ENCODE measurements around the gene TAF15. TPM values are rescaled to one million over a fixed set of nuclear protein-coding genes. Genes with fewer than 3 reads are reported as not detected.

TAF15 gene
- total and polyA plus RNA-seq, 4 donors, result 88.5 to 138 (median 114) TPM

GRCh38 chr17:35846055-35846809, 36.9 kb downstream of the TAF15 start:
- no peak overlapping the region for H3K27ac ChIP-seq (ENCODE audit: low read depth in 1 of 2, low read length in 1 of 2)
- H3K4me1 ChIP-seq (ENCODE audit: control insufficient read depth in 5 of 5, insufficient read depth in 5 of 5, low read length in 5 of 5), result no peaks in the 10 kb centered on the region
- no peak for ATAC-seq (ENCODE audit: insufficient read depth, low FRiP score)
- no peaks in the 10 kb centered on the region for H3K9me3 ChIP-seq (ENCODE audit: control insufficient read depth in 4 of 4, insufficient read depth in 3 of 4, low read length in 3 of 4)
- no peak for DNase-seq
- WGBS, 2 donors, result 94% methylated on average over 3 of the region's 3 CpGs
- H3K27me3 ChIP-seq (ENCODE audit: control insufficient read depth in 3 of 3, insufficient read depth in 3 of 3, low read length in 2 of 3), result no peaks in the 10 kb centered on the region
- peaks cover 37 to 66% (median 48%) of the 10 kb centered on the region in 4 donors for H3K36me3 ChIP-seq (ENCODE audit: control insufficient read depth in 4 of 4, insufficient read depth in 4 of 4, low read length in 4 of 4)
- no peak overlapping the region for H3K9ac ChIP-seq (ENCODE audit: insufficient read depth in 1 of 2, low read length in 2 of 2)
- no peak for TF ChIP-seq CTCF (IDR thresholded peaks at IDR 0.05; ENCODE audit: control extremely low read depth, extremely low read depth)
- no peak overlapping the region for H3K4me3 ChIP-seq

GRCh38 chr17:35847006-35847405, 37.7 kb downstream of the TAF15 start:
- 78 to 87% methylated on average over 2 of the region's 2 CpGs for WGBS, 2 donors
- no peak for ATAC-seq (ENCODE audit: insufficient read depth, low FRiP score)

GRCh38 chr17:35847633-35848373, 38.5 kb downstream of the TAF15 start:
- H3K36me3 ChIP-seq (ENCODE audit: control insufficient read depth in 4 of 4, insufficient read depth in 4 of 4, low read length in 4 of 4), result peaks cover 29 to 51% (median 42%) of the 10 kb centered on the region in 4 donors
- H3K4me3 ChIP-seq, result no peak overlapping the region
- no peaks in the 10 kb centered on the region for H3K4me1 ChIP-seq (ENCODE audit: control insufficient read depth in 5 of 5, insufficient read depth in 5 of 5, low read length in 5 of 5)
- H3K9ac ChIP-seq (ENCODE audit: insufficient read depth in 1 of 2, low read length in 2 of 2), result no peak overlapping the region
- ATAC-seq (ENCODE audit: insufficient read depth, low FRiP score) (no peak), DNase-seq (no peak)
- H3K27me3 ChIP-seq (ENCODE audit: control insufficient read depth in 3 of 3, insufficient read depth in 3 of 3, low read length in 2 of 3), result no peaks in the 10 kb centered on the region
- TF ChIP-seq CTCF (IDR thresholded peaks at IDR 0.05; ENCODE audit: control extremely low read depth, extremely low read depth), result no peak
- H3K27ac ChIP-seq (ENCODE audit: low read depth in 1 of 2, low read length in 1 of 2), result no peak overlapping the region
- H3K9me3 ChIP-seq (ENCODE audit: control insufficient read depth in 4 of 4, insufficient read depth in 3 of 4, low read length in 3 of 4), result no peaks in the 10 kb centered on the region
- WGBS, 2 donors, result 81 to 86% methylated on average over 4 of the region's 4 CpGs

More at GRCh38 chr17:35847006-35847405, 37.7 kb downstream of the TAF15 start:
- no peak overlapping the region for H3K9ac ChIP-seq (ENCODE audit: insufficient read depth in 1 of 2, low read length in 2 of 2)
- no peak overlapping the region for H3K4me3 ChIP-seq
- no peaks in the 10 kb centered on the region for H3K4me1 ChIP-seq (ENCODE audit: control insufficient read depth in 5 of 5, insufficient read depth in 5 of 5, low read length in 5 of 5)
- no peak overlapping the region for H3K27ac ChIP-seq (ENCODE audit: low read depth in 1 of 2, low read length in 1 of 2)
- no peak for TF ChIP-seq CTCF (IDR thresholded peaks at IDR 0.05; ENCODE audit: control extremely low read depth, extremely low read depth)
- DNase-seq, result no peak
- H3K36me3 ChIP-seq (ENCODE audit: control insufficient read depth in 4 of 4, insufficient read depth in 4 of 4, low read length in 4 of 4), result peaks cover 34 to 58% (median 44%) of the 10 kb centered on the region in 4 donors
- H3K9me3 ChIP-seq (ENCODE audit: control insufficient read depth in 4 of 4, insufficient read depth in 3 of 4, low read length in 3 of 4), result no peaks in the 10 kb centered on the region
- no peaks in the 10 kb centered on the region for H3K27me3 ChIP-seq (ENCODE audit: control insufficient read depth in 3 of 3, insufficient read depth in 3 of 3, low read length in 2 of 3)
